HEK293 (cell line): ENCODE results near the gene IFI27L1.

Experiments used
- CTCF ChIP-seq: fragments of 450-650 bp; formaldehyde crosslinking; IDR thresholded peaks from 2 replicates; pipeline ENCODE4 v1.5.1; 2016; ENCODE audit warnings: missing biosample characterization, missing genetic modification characterization
- KLF16 ChIP-seq: fragments of 450-650 bp; formaldehyde crosslinking; IDR thresholded peaks from 2 replicates; pipeline ENCODE4 v1.5.1; 2017; ENCODE audit warnings: missing biosample characterization, missing genetic modification characterization
- PRDM6 ChIP-seq: fragments of 450-650 bp; formaldehyde crosslinking; IDR thresholded peaks from 2 replicates; pipeline ENCODE4 v1.5.1; 2017; ENCODE audit warnings: missing biosample characterization, missing genetic modification characterization
- RBAK ChIP-seq: fragments of 450-650 bp; formaldehyde crosslinking; IDR thresholded peaks from 2 replicates; pipeline ENCODE4 v1.5.1; 2016; ENCODE audit warnings: missing biosample characterization, missing genetic modification characterization
- TSHZ1 ChIP-seq: fragments of 450-650 bp; formaldehyde crosslinking; IDR thresholded peaks from 2 replicates; pipeline ENCODE4 v1.5.1; 2016; ENCODE audit warnings: missing biosample characterization, missing genetic modification characterization, borderline replicate concordance
- ZNF239 ChIP-seq: fragments of 450-650 bp; formaldehyde crosslinking; IDR thresholded peaks from 2 replicates; pipeline ENCODE4 v1.5.1; 2016; ENCODE audit warnings: missing biosample characterization, missing genetic modification characterization
- ZNF24 ChIP-seq: fragments of 450-650 bp; formaldehyde crosslinking; IDR thresholded peaks from 2 replicates; pipeline ENCODE4 v1.5.1; 2016; ENCODE audit warnings: missing biosample characterization, missing genetic modification characterization
- ZNF37A ChIP-seq: fragments of 450-650 bp; IDR thresholded peaks from 2 replicates; pipeline ENCODE4 v1.5.1; 2018; ENCODE audit warnings: missing biosample characterization, missing genetic modification characterization
- ZNF394 ChIP-seq: fragments of 450-650 bp; formaldehyde crosslinking; IDR thresholded peaks from 2 replicates; pipeline ENCODE4 v1.5.1; 2016; ENCODE audit warnings: missing biosample characterization, missing genetic modification characterization, mild to moderate bottlenecking, moderate library complexity, borderline replicate concordance
- ZNF639 ChIP-seq: fragments of 450-650 bp; formaldehyde crosslinking; IDR thresholded peaks from 2 replicates; pipeline ENCODE4 v1.5.1; 2016; ENCODE audit warnings: missing biosample characterization, missing genetic modification characterization
- ZNF658 ChIP-seq: fragments of 450-650 bp; formaldehyde crosslinking; IDR thresholded peaks from 2 replicates; pipeline ENCODE4; 2016; ENCODE audit warnings: missing biosample characterization, missing genetic modification characterization
- ZNF747 ChIP-seq: fragments of 450-650 bp; formaldehyde crosslinking; IDR thresholded peaks from 2 replicates; pipeline ENCODE4 v1.5.1; 2016; ENCODE audit warnings: missing biosample characterization, missing genetic modification characterization
- ZSCAN18 ChIP-seq: fragments of 450-650 bp; formaldehyde crosslinking; IDR thresholded peaks from 2 replicates; pipeline ENCODE4 v1.5.1; 2016; ENCODE audit warnings: missing biosample characterization, missing genetic modification characterization

GRCh38 chr14:94051115-94051514 is 30.0 kb upstream of the IFI27L1 start:
- TF ChIP-seq ZNF639: no peak
- TF ChIP-seq KLF16 (tag by site-specific recombination): no peak
- no peak for TF ChIP-seq ZNF239 (tag by site-specific recombination)
- no peak for TF ChIP-seq ZNF37A (tag by site-specific recombination)
- TF ChIP-seq ZNF658: no peak
- no peak for TF ChIP-seq ZNF394 (tag by site-specific recombination)
- TF ChIP-seq TSHZ1 (tag by site-specific recombination): no peak
- no peak for TF ChIP-seq ZNF747 (tag by site-specific recombination)
- no peak for TF ChIP-seq PRDM6 (tag by site-specific recombination)
- TF ChIP-seq CTCF (tag by site-specific recombination): peak; percentile 41; the same call in 1 of the 2 replicates
- no peak for TF ChIP-seq ZSCAN18 (tag by site-specific recombination)
- TF ChIP-seq ZNF24 (tag by site-specific recombination): no peak
- TF ChIP-seq RBAK (tag by site-specific recombination): no peak
